ENCODE measurements around the gene TCEA2. TPM values are rescaled to one million over a fixed set of nuclear protein-coding genes. Genes with fewer than 3 reads are reported as not detected.

Gene TCEA2
- polyA plus RNA-seq, 3 donors: 15.7 to 24.3 (median 16.0) TPM

GRCh38 chr20:64080013-64080812, 17.2 kb downstream of the TCEA2 start, which contains the start of gene OPRL1:
Gene OPRL1, plus strand, starts transcription at chr20:64080082. Its CDS starts 12,639 bp downstream, at chr20:64092721.
- H3K36me3 Mint-ChIP-seq: peaks cover 12 to 19% of the 10 kb centered on the region in 2 donors
- intact Hi-C loops (cut with micrococcal nuclease): loop anchor here (5.0 kb wide), 2 partner anchors 42 to 172 kb away; no protein-coding TSS in a partner anchor
- WGBS (ENCODE audit: insufficient coverage): 2% methylated on average over 51 of the region's 62 CpGs
- peaks cover 15 to 17% (median 15%) of the 10 kb centered on the region in 3 donors for H3K27me3 Mint-ChIP-seq (ENCODE audit: low read depth in 3 of 3)
- H3K27ac Mint-ChIP-seq: peak within 1 kb of the TSS; percentile 89 to 95 (median 93)
- peaks cover 55% of the 10 kb centered on the region for H3K4me1 Mint-ChIP-seq
- H3K4me1 ChIP-seq (ENCODE audit: control insufficient read depth in 1 of 2, insufficient read depth in 2 of 2, low read length in 2 of 2): peaks cover 55 to 75% of the 10 kb centered on the region in 2 donors
- H3K9ac ChIP-seq (ENCODE audit: insufficient read depth, low read length, poor library complexity, severe bottlenecking): peak within 1 kb of the TSS; percentile 88
- peaks cover 0 to 2% of the 10 kb centered on the region in 2 donors for H3K9me3 ChIP-seq (replicated peaks in 1 of 2; ENCODE audit: control insufficient read depth in 1 of 2, insufficient read depth in 1 of 2, low read length in 2 of 2)
- peaks cover 11% of the 10 kb centered on the region in 2 donors for H3K36me3 ChIP-seq (replicated peaks in 1 of 2; ENCODE audit: control insufficient read depth in 1 of 2, insufficient read depth in 2 of 2, low read length in 2 of 2)
- TF ChIP-seq CTCF (IDR thresholded peaks at IDR 0.05): no peak
- peak within 1 kb of the TSS; percentile 97 for H3K4me2 ChIP-seq (replicated peaks; ENCODE audit: extremely low read depth, low read length, poor library complexity, severe bottlenecking)
- peak within 1 kb of the TSS; percentile 69 for H2AFZ ChIP-seq (ENCODE audit: insufficient read depth, low read depth, low read length, poor library complexity, severe bottlenecking)
- peak within 1 kb of the TSS; percentile 84 to 100 (median 88) for H3K4me3 ChIP-seq (replicated peaks in 1 of 3; ENCODE audit: low read depth in 2 of 3, low read length in 3 of 3)
- peaks cover 8 to 11% of the 10 kb centered on the region in 2 donors for H3K27me3 ChIP-seq (ENCODE audit: control insufficient read depth in 2 of 2, insufficient read depth in 2 of 2, low read length in 2 of 2)
- H4K20me1 ChIP-seq (ENCODE audit: insufficient read depth, low read length): peaks cover 88% of the 10 kb centered on the region
- H3K79me2 ChIP-seq (ENCODE audit: insufficient read depth, low read length): peaks cover 69% of the 10 kb centered on the region
- H3K4me3 Mint-ChIP-seq: peak within 1 kb of the TSS; percentile 95 to 97
- H3K27ac ChIP-seq (ENCODE audit: low read depth in 1 of 2, low read length in 2 of 2): peak within 1 kb of the TSS; percentile 81 to 87
- peaks cover 0 to 4% (median 0%) of the 10 kb centered on the region in 7 donors for H3K9me3 Mint-ChIP-seq
- peak in 2 of 3 donors; percentile 22 to 57 for DNase-seq

DNA sequence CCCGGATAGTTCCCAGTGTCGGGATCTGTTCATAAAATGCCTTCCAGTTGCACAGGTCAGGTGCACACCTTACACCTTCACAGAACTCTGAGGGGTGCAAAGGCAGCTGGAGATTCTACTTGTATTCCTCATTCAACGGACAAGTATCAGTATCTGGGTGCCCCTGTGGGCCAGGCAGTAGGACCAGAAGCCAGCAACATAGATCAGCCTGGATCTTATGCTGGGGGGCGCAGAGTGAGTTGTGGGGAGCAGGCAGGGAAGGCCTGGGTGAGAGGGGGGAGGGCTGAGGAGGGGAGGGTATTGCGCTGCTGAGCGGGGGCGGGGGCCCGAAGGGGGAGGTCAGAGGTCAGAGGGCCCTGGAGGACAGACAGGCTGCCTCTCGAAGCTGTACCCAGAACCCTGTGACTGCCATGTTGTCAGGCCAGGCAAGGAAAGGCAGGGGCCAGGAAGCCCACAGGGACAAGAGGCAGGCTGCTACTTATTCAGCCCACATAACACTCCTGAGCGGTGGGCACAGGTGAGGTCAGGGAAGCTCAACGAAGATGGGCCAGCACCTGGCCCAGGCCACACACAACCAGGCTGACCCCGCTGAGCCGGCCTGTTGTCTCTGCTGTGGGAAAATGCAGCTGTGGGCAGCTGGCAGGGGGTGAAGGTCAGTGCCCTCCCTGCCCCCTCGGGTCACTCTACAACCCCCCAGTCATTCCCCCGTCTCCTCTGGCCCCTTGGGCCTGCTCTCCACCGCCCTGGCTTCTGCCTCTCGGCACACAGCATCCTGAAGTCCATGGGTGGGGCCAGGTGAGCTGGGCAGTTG, 18.0 kb downstream of the TCEA2 start:
- Mint-ChIP-seq H3K9me3 (peaks cover 0 to 4% (median 1%) of the 10 kb centered on the region in 7 donors), H3K27me3 (ENCODE audit: low read depth in 3 of 3) (peaks cover 22 to 25% (median 23%) of the 10 kb centered on the region in 3 donors), H3K27ac (peak overlapping the region; percentile 77 to 95 (median 87)), H3K36me3 (peaks cover 4 to 11% of the 10 kb centered on the region in 2 donors), H3K4me3 (peak overlapping the region; percentile 94 to 95), H3K4me1 (peaks cover 47% of the 10 kb centered on the region)
- peaks cover 88% of the 10 kb centered on the region for H4K20me1 ChIP-seq (ENCODE audit: insufficient read depth, low read length)
- H3K79me2 ChIP-seq (ENCODE audit: insufficient read depth, low read length): peaks cover 61% of the 10 kb centered on the region
- H3K9ac ChIP-seq (ENCODE audit: insufficient read depth, low read length, poor library complexity, severe bottlenecking): peak overlapping the region; percentile 77
- TF ChIP-seq CTCF (IDR thresholded peaks at IDR 0.05): no peak
- peaks cover 0 to 8% of the 10 kb centered on the region in 2 donors for H3K9me3 ChIP-seq (replicated peaks in 1 of 2; ENCODE audit: control insufficient read depth in 1 of 2, insufficient read depth in 1 of 2, low read length in 2 of 2)
- H3K36me3 ChIP-seq (replicated peaks in 1 of 2; ENCODE audit: control insufficient read depth in 1 of 2, insufficient read depth in 2 of 2, low read length in 2 of 2): peaks cover 3 to 4% of the 10 kb centered on the region in 2 donors
- H3K4me1 ChIP-seq (ENCODE audit: control insufficient read depth in 1 of 2, insufficient read depth in 2 of 2, low read length in 2 of 2): peaks cover 47 to 67% of the 10 kb centered on the region in 2 donors
- no peak overlapping the region for H2AFZ ChIP-seq (ENCODE audit: insufficient read depth, low read depth, low read length, poor library complexity, severe bottlenecking)
- 58% methylated on average over 12 of the region's 17 CpGs for WGBS (ENCODE audit: insufficient coverage)
- peaks cover 9 to 19% of the 10 kb centered on the region in 2 donors for H3K27me3 ChIP-seq (ENCODE audit: control insufficient read depth in 2 of 2, insufficient read depth in 2 of 2, low read length in 2 of 2)
- peak overlapping the region; percentile 97 for H3K4me2 ChIP-seq (replicated peaks; ENCODE audit: extremely low read depth, low read length, poor library complexity, severe bottlenecking)
- peak overlapping the region; percentile 78 to 94 (median 88) for H3K4me3 ChIP-seq (replicated peaks in 1 of 3; ENCODE audit: low read depth in 2 of 3, low read length in 3 of 3)
- peak overlapping the region; percentile 59 to 87 for H3K27ac ChIP-seq (ENCODE audit: low read depth in 1 of 2, low read length in 2 of 2)
- intact Hi-C loops (cut with micrococcal nuclease): loop anchor here (5.0 kb wide), 2 partner anchors 41 to 171 kb away; no protein-coding TSS in a partner anchor
- no peak for DNase-seq

Measured in CD14-positive monocyte (primary cell).